ENCODE results near the gene CD44. TPM values are rescaled to one million over a fixed set of nuclear protein-coding genes. Genes with fewer than 3 reads are reported as not detected.

Gene CD44
- total RNA-seq, 4 donors from 2014 or later = 135 to 636 (median 397) TPM

DNA sequence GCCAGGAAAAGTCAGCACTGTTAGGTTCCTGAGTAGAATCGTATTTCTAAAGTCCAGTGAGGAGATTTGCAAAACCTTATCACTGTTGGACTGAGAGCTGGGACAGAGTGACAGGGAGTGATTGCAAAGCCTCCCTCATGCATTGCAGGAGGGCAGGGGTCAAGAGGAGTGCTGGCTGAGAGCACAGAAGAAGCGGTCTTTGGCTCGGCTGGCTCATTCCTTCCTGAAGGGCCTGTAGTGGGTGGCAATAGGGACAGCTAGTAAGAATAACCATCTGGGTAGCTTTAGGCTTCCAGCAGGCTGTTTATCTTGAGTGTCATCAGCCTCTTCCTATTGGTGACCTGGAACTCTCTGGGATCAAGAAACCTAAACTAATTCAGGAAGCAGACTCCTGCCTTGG is 53.4 kb downstream of the CD44 start:
- Histone ChIP-seq H3K36me3 (no peaks in the 10 kb centered on the region), H3K27ac (peak overlapping the region; percentile 29 to 77), H3K4me3 (no peak overlapping the region), H3K4me1 (no peaks in the 10 kb centered on the region), H3K9me3 (no peaks in the 10 kb centered on the region), H3K27me3 (no peaks in the 10 kb centered on the region)
- no peak for TF ChIP-seq POLR2A (IDR thresholded peaks at IDR 0.05)
- TF ChIP-seq, protein P1, sequence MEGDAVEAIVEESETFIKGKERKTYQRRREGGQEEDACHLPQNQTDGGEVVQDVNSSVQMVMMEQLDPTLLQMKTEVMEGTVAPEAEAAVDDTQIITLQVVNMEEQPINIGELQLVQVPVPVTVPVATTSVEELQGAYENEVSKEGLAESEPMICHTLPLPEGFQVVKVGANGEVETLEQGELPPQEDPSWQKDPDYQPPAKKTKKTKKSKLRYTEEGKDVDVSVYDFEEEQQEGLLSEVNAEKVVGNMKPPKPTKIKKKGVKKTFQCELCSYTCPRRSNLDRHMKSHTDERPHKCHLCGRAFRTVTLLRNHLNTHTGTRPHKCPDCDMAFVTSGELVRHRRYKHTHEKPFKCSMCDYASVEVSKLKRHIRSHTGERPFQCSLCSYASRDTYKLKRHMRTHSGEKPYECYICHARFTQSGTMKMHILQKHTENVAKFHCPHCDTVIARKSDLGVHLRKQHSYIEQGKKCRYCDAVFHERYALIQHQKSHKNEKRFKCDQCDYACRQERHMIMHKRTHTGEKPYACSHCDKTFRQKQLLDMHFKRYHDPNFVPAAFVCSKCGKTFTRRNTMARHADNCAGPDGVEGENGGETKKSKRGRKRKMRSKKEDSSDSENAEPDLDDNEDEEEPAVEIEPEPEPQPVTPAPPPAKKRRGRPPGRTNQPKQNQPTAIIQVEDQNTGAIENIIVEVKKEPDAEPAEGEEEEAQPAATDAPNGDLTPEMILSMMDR (IDR thresholded peaks at IDR 0.05) = no peak
- peak; percentile 57 to 73 for DNase-seq
- intact Hi-C loops (cut with DNase I; ENCODE audit: low total_unique reads) = no loop called here

DNA sequence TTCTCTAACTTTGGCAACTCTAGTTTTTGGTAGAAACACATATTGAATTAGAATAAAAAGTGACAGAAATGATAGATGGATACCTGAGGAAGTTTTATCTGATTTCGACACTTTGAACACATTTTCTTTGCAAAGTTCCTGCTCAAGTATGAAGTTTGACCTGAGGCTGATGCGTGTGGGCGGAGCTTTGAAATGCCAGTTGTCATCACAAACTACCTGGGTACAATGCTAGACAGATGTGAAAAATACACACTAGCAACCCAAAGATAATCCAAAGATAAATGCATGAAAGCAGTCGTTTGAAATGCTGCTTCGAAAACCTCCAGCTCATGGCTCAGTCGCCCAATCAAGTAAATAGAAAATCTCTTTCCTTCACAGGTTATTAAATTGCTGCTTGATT is 54.8 kb downstream of the CD44 start:
- no peak for TF ChIP-seq POLR2A (IDR thresholded peaks at IDR 0.05)
- TF ChIP-seq, protein P1 (IDR thresholded peaks at IDR 0.05) = no peak
- no peaks in the 10 kb centered on the region for H3K9me3 ChIP-seq
- H3K27me3 ChIP-seq = no peaks in the 10 kb centered on the region
- H3K27ac ChIP-seq = peak overlapping the region in 1 of 2 donors; percentile 77
- no peaks in the 10 kb centered on the region for H3K4me1 ChIP-seq
- H3K4me3 ChIP-seq = no peak overlapping the region
- no peak for DNase-seq
- H3K36me3 ChIP-seq = no peaks in the 10 kb centered on the region
- intact Hi-C loops (cut with DNase I; ENCODE audit: low total_unique reads) = no loop called here

DNA sequence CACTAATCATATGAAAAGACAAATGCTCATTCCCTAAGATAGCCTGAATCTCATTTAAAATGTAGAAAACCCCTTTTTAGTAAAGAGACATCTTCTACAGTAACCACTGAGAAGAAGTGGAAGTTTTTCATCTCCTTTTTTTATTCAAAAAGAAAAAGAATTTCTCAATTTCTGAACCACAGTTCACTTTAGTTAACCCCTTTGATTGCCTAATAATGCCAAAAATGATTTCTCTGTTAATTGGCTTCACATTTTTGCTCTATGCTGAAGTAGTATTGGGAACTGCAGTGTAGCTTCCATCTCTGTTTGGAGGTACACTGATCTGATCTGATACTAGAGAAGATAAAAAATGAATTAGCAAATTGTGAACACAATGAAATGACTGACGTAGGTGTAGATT is 58.3 kb downstream of the CD44 start:
- intact Hi-C loops (cut with DNase I; ENCODE audit: low total_unique reads) = no loop called here
- no peaks in the 10 kb centered on the region for H3K27me3 ChIP-seq
- peak overlapping the region in 1 of 2 donors; percentile 4 for H3K27ac ChIP-seq
- no peak for DNase-seq
- H3K9me3 ChIP-seq = no peaks in the 10 kb centered on the region
- no peak overlapping the region for H3K4me3 ChIP-seq
- TF ChIP-seq, protein P1 (IDR thresholded peaks at IDR 0.05) = no peak
- TF ChIP-seq POLR2A (IDR thresholded peaks at IDR 0.05) = no peak
- no peaks in the 10 kb centered on the region for H3K36me3 ChIP-seq
- H3K4me1 ChIP-seq = no peaks in the 10 kb centered on the region

DNA sequence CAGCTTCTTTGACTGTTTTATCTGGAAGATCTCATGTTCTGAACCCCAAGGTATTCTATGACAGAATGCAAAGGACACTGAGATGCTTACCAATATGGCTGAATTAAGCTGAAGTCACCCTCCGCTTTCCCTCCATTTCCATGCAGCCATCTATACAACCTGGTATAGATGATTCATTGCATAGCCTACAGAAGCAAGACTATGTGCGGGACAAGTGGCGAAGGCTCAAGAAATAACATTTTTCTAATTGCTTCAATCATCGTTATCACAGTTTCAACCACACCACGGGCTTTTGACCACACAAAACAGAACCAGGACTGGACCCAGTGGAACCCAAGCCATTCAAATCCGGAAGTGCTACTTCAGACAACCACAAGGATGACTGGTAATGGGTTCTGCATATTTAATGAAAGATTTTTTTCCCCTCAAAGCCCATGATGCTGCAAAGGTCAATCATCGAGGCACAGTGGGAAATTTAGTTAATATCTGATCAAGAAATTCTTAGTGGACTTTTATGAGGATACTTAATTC is 61.9 kb downstream of the CD44 start:
- Histone ChIP-seq H3K9me3 (no peaks in the 10 kb centered on the region), H3K36me3 (no peaks in the 10 kb centered on the region), H3K27ac (no peak overlapping the region), H3K4me3 (no peak overlapping the region), H3K27me3 (no peaks in the 10 kb centered on the region), H3K4me1 (no peaks in the 10 kb centered on the region)
- intact Hi-C loops (cut with DNase I; ENCODE audit: low total_unique reads) = no loop called here
- no peak for DNase-seq
- no peak for TF ChIP-seq POLR2A (IDR thresholded peaks at IDR 0.05)
- TF ChIP-seq, protein P1 (IDR thresholded peaks at IDR 0.05) = no peak

DNA sequence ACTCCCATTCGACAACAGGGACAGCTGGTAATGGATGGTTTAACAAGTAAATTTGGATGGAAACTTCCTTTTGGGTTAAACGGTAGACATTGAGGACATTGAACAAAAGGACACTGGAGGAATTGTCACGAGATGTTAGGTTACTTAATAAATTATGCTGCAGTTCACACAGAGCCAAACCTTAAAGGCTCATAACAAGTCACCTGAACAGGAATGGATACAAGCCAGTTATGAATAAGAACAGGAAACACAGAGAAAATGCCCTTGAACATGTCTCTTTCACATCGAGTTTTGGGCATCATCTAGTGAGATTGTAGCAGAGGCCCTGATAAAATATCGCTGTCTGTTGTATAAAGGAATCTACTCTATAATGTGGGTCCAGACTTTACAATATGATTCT is 65.6 kb downstream of the CD44 start:
- Histone ChIP-seq H3K4me3 (no peak overlapping the region), H3K9me3 (no peaks in the 10 kb centered on the region), H3K27me3 (no peaks in the 10 kb centered on the region), H3K36me3 (no peaks in the 10 kb centered on the region), H3K4me1 (no peaks in the 10 kb centered on the region), H3K27ac (no peak overlapping the region)
- intact Hi-C loops (cut with DNase I; ENCODE audit: low total_unique reads) = no loop called here
- TF ChIP-seq, protein P1 (IDR thresholded peaks at IDR 0.05) = no peak
- TF ChIP-seq POLR2A (IDR thresholded peaks at IDR 0.05) = no peak
- no peak for DNase-seq

Measured in uterus (tissue), 4 donors.